ENCODE measurements around the gene ACADS.

Gene ACADS

DNA sequence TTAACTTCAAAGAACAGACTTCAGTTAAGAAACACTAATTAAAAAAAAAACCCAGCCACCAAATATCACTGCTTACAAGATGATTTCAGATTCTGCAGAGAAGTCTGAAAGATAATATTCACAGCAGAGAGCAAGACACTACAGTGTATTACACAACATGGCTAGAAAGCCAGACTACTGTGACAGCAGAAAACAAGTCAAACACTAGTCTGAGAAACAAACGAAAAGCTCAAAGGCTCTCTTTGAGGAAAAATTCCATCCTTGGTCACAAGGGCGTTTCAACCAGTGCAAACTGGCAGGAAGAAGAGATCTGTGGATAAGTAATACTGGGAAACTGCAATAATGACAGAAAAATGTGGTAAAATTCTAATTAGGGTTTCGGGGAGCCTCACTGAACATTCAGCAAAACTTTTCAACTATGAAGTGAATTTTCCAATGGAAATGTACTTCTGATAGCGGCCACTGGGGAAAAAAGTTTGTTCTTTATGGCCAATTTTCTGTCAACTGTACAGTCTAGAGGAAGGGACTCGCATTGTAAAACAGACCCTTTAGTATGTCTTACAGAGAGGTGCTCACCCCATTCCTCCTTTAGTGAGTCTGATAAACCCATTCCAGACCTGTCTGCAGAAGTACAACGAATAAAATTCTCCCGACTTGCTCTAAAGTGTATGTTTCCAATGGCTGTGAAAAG is 50.4 kb downstream of the ACADS start:
- Histone ChIP-seq H2AK5ac (ENCODE audit: low read length) (no peak overlapping the region), H3K36me3 (ENCODE audit: control insufficient read depth in 1 of 2, insufficient read depth in 2 of 2, low read length in 2 of 2) (peaks cover 4 to 5% of the 10 kb centered on the region in 2 experiments), H3K27me3 (ENCODE audit: insufficient read depth, low read length) (no peaks in the 10 kb centered on the region), H3K23ac (ENCODE audit: low read length) (no peak overlapping the region), H3K27ac (ENCODE audit: low read depth, low read length) (peak overlapping the region; percentile 17), H4K8ac (ENCODE audit: low read depth, low read length) (no peak overlapping the region), H3K79me1 (ENCODE audit: low read length) (no peaks in the 10 kb centered on the region), H3K4me3 (ENCODE audit: low read depth, low read length) (no peak overlapping the region), H4K91ac (ENCODE audit: low read depth, low read length) (no peak overlapping the region), H2BK5ac (ENCODE audit: low read depth, low read length, poor library complexity) (no peak overlapping the region), H2BK120ac (ENCODE audit: insufficient read depth, low read length, poor library complexity) (no peak overlapping the region), H3K18ac (ENCODE audit: low read length) (no peak overlapping the region), H3K4me2 (ENCODE audit: low read length) (no peak overlapping the region), H4K12ac (ENCODE audit: low read depth, low read length) (no peak overlapping the region), H3K4me1 (ENCODE audit: control insufficient read depth in 1 of 2, insufficient read depth in 2 of 2, low read length in 2 of 2) (no peaks in the 10 kb centered on the region), H2BK12ac (ENCODE audit: low read length) (no peak overlapping the region), H3K79me2 (ENCODE audit: control insufficient read depth, insufficient read depth, low read length, poor library complexity) (no peaks in the 10 kb centered on the region), H3K9ac (ENCODE audit: low read length) (no peak overlapping the region), H2AFZ (ENCODE audit: insufficient read depth, low read length, poor library complexity) (no peak overlapping the region), H3K4ac (ENCODE audit: low read depth, low read length) (no peak overlapping the region), H3K9me3 (ENCODE audit: insufficient read depth, low read depth, low read length) (no peaks in the 10 kb centered on the region), H3K14ac (ENCODE audit: low read length) (no peak overlapping the region)
- no CpG with 5 or more reads among the region's 7 CpGs for WGBS (ENCODE audit: extremely low coverage, insufficient coverage, insufficient read length)
- DNase-seq, result no peak

DNA sequence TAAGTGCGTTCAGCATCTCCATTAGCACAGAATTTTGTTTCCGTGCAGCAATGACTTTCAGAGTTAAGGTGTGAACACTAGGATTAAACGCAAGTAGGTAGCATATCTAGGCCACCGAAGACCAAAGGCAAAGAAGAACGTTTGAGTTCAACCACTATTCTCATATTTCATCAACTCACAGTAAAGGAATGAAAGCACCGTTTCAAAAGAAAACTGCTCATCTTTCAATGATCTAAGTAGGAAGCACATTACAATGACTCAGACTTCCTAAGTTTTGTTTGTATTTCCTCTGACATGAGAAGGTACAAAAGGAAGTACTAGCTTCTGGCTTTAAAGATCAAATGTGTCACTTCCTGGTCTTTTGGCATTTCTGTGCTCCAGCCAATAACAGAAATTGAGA is 57.6 kb downstream of the ACADS start:
- H4K8ac ChIP-seq (ENCODE audit: low read depth, low read length), result no peak overlapping the region
- no peak overlapping the region for H2BK12ac ChIP-seq (ENCODE audit: low read length)
- H3K4ac ChIP-seq (ENCODE audit: low read depth, low read length), result no peak overlapping the region
- no peak overlapping the region for H2BK120ac ChIP-seq (ENCODE audit: insufficient read depth, low read length, poor library complexity)
- no peak overlapping the region for H2BK5ac ChIP-seq (ENCODE audit: low read depth, low read length, poor library complexity)
- no peaks in the 10 kb centered on the region for H3K27me3 ChIP-seq (ENCODE audit: insufficient read depth, low read length)
- H2AFZ ChIP-seq (ENCODE audit: insufficient read depth, low read length, poor library complexity), result no peak overlapping the region
- WGBS (ENCODE audit: extremely low coverage, insufficient coverage, insufficient read length), result no CpG with 5 or more reads among the region's 6 CpGs
- no peak overlapping the region for H3K14ac ChIP-seq (ENCODE audit: low read length)
- no peaks in the 10 kb centered on the region for H3K79me1 ChIP-seq (ENCODE audit: low read length)
- no peak overlapping the region for H3K23ac ChIP-seq (ENCODE audit: low read length)
- H3K4me1 ChIP-seq (ENCODE audit: control insufficient read depth in 1 of 2, insufficient read depth in 2 of 2, low read length in 2 of 2), result no peaks in the 10 kb centered on the region
- no peak overlapping the region for H4K91ac ChIP-seq (ENCODE audit: low read depth, low read length)
- no peak overlapping the region for H2AK5ac ChIP-seq (ENCODE audit: low read length)
- peaks cover 8% of the 10 kb centered on the region in 2 experiments for H3K36me3 ChIP-seq (ENCODE audit: control insufficient read depth in 1 of 2, insufficient read depth in 2 of 2, low read length in 2 of 2)
- no peak overlapping the region for H3K9ac ChIP-seq (ENCODE audit: low read length)
- H3K79me2 ChIP-seq (ENCODE audit: control insufficient read depth, insufficient read depth, low read length, poor library complexity), result no peaks in the 10 kb centered on the region
- no peak overlapping the region for H3K4me2 ChIP-seq (ENCODE audit: low read length)
- no peaks in the 10 kb centered on the region for H3K9me3 ChIP-seq (ENCODE audit: insufficient read depth, low read depth, low read length)
- H3K27ac ChIP-seq (ENCODE audit: low read depth, low read length), result no peak overlapping the region
- H3K4me3 ChIP-seq (ENCODE audit: low read depth, low read length), result no peak overlapping the region
- H3K18ac ChIP-seq (ENCODE audit: low read length), result no peak overlapping the region
- no peak overlapping the region for H4K12ac ChIP-seq (ENCODE audit: low read depth, low read length)
- DNase-seq, result peak; percentile 19 to 76

DNA sequence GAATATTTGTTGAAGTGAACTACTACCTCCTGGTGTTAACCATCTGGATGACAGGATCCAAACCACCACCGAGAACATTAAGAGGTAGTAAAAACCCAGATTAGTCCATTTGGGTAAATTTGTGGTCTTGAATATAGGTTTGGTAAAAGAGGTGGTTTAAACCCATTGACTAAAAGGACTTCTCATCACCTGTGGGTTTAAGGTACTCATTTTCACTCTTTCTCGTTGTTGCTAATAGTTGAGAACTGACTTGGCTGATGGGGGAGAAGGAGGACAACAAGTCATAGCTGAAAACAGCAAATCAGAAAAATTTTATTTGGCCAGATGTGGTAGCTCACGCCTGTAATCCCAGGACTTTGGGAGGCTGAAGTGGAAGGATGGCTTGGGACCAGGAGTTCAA is 59.2 kb downstream of the ACADS start:
- H2BK5ac ChIP-seq (ENCODE audit: low read depth, low read length, poor library complexity), result no peak overlapping the region
- no peak overlapping the region for H3K4me2 ChIP-seq (ENCODE audit: low read length)
- H3K9ac ChIP-seq (ENCODE audit: low read length), result no peak overlapping the region
- no peak overlapping the region for H4K8ac ChIP-seq (ENCODE audit: low read depth, low read length)
- no peaks in the 10 kb centered on the region for H3K4me1 ChIP-seq (ENCODE audit: control insufficient read depth in 1 of 2, insufficient read depth in 2 of 2, low read length in 2 of 2)
- H3K14ac ChIP-seq (ENCODE audit: low read length), result no peak overlapping the region
- DNase-seq, result no peak
- no peak overlapping the region for H3K18ac ChIP-seq (ENCODE audit: low read length)
- H3K79me2 ChIP-seq (ENCODE audit: control insufficient read depth, insufficient read depth, low read length, poor library complexity), result no peaks in the 10 kb centered on the region
- H3K36me3 ChIP-seq (ENCODE audit: control insufficient read depth in 1 of 2, insufficient read depth in 2 of 2, low read length in 2 of 2), result peaks cover 8% of the 10 kb centered on the region in 2 experiments
- H3K23ac ChIP-seq (ENCODE audit: low read length), result no peak overlapping the region
- no CpG with 5 or more reads among the region's 3 CpGs for WGBS (ENCODE audit: extremely low coverage, insufficient coverage, insufficient read length)
- no peaks in the 10 kb centered on the region for H3K27me3 ChIP-seq (ENCODE audit: insufficient read depth, low read length)
- H2BK120ac ChIP-seq (ENCODE audit: insufficient read depth, low read length, poor library complexity), result no peak overlapping the region
- H3K9me3 ChIP-seq (ENCODE audit: insufficient read depth, low read depth, low read length), result no peaks in the 10 kb centered on the region
- H3K27ac ChIP-seq (ENCODE audit: low read depth, low read length), result no peak overlapping the region
- H3K79me1 ChIP-seq (ENCODE audit: low read length), result no peaks in the 10 kb centered on the region
- no peak overlapping the region for H2AFZ ChIP-seq (ENCODE audit: insufficient read depth, low read length, poor library complexity)
- H3K4me3 ChIP-seq (ENCODE audit: low read depth, low read length), result no peak overlapping the region
- H2BK12ac ChIP-seq (ENCODE audit: low read length), result no peak overlapping the region
- H2AK5ac ChIP-seq (ENCODE audit: low read length), result no peak overlapping the region
- no peak overlapping the region for H3K4ac ChIP-seq (ENCODE audit: low read depth, low read length)
- H4K12ac ChIP-seq (ENCODE audit: low read depth, low read length), result no peak overlapping the region
- H4K91ac ChIP-seq (ENCODE audit: low read depth, low read length), result no peak overlapping the region

DNA sequence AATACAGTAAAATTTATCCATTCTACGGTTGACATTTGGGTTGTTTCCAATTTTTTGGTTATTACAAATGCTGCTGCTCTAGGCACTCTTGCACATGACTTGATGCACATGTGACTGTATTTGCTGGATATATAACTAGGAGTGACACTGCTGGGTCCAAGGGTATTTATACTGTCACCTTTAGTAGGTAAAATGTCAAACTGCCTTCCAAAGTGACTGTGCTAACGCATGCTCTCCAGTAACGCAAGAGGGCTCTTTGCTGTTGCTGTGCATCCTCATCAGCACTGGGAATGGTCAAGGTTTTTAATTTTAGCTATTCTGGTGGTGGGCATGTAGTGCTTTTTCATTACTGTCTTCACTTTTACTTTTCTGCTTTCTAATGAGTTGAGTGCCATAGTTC is 62.3 kb downstream of the ACADS start:
- DNase-seq, result no peak
- H3K27ac ChIP-seq (ENCODE audit: low read depth, low read length), result no peak overlapping the region
- no peak overlapping the region for H3K14ac ChIP-seq (ENCODE audit: low read length)

More for the DNA sequence above, 62.3 kb downstream of the ACADS start:
- Histone ChIP-seq H3K4me1 (ENCODE audit: control insufficient read depth in 1 of 2, insufficient read depth in 2 of 2, low read length in 2 of 2) (no peaks in the 10 kb centered on the region), H2BK12ac (ENCODE audit: low read length) (no peak overlapping the region), H3K4ac (ENCODE audit: low read depth, low read length) (no peak overlapping the region), H3K79me2 (ENCODE audit: control insufficient read depth, insufficient read depth, low read length, poor library complexity) (no peaks in the 10 kb centered on the region), H3K79me1 (ENCODE audit: low read length) (no peaks in the 10 kb centered on the region), H4K12ac (ENCODE audit: low read depth, low read length) (no peak overlapping the region), H3K36me3 (ENCODE audit: control insufficient read depth in 1 of 2, insufficient read depth in 2 of 2, low read length in 2 of 2) (peaks cover 0 to 3% of the 10 kb centered on the region in 2 experiments), H3K18ac (ENCODE audit: low read length) (no peak overlapping the region), H2BK5ac (ENCODE audit: low read depth, low read length, poor library complexity) (no peak overlapping the region), H3K4me3 (ENCODE audit: low read depth, low read length) (no peak overlapping the region), H3K9ac (ENCODE audit: low read length) (no peak overlapping the region), H3K23ac (ENCODE audit: low read length) (no peak overlapping the region), H3K27me3 (ENCODE audit: insufficient read depth, low read length) (no peaks in the 10 kb centered on the region), H2BK120ac (ENCODE audit: insufficient read depth, low read length, poor library complexity) (no peak overlapping the region), H4K91ac (ENCODE audit: low read depth, low read length) (no peak overlapping the region), H2AK5ac (ENCODE audit: low read length) (no peak overlapping the region), H3K9me3 (ENCODE audit: insufficient read depth, low read depth, low read length) (no peaks in the 10 kb centered on the region), H3K4me2 (ENCODE audit: low read length) (no peak overlapping the region), H4K8ac (ENCODE audit: low read depth, low read length) (no peak overlapping the region), H2AFZ (ENCODE audit: insufficient read depth, low read length, poor library complexity) (no peak overlapping the region)
- WGBS (ENCODE audit: extremely low coverage, insufficient coverage, insufficient read length), result no CpG with 5 or more reads among the region's 3 CpGs

All from trophoblast cell (in vitro differentiated cells and primary cell).